Jurkat, Clone E6-1 (cell line): ENCODE results near the gene FDX1.

Experiments used
- DNase-seq: peaks from one replicate; pipeline ENCODE4 v3.0.0-alpha.2; 2011; ENCODE audit warnings: low read depth, low spot score
- H3K4me3 ChIP-seq: 2 replicates; pipeline ENCODE4 v1.5.1; 2011; ENCODE audit warnings: mild to moderate bottlenecking, low read length, control low read depth, moderate library complexity

FDX1 gene

DNA sequence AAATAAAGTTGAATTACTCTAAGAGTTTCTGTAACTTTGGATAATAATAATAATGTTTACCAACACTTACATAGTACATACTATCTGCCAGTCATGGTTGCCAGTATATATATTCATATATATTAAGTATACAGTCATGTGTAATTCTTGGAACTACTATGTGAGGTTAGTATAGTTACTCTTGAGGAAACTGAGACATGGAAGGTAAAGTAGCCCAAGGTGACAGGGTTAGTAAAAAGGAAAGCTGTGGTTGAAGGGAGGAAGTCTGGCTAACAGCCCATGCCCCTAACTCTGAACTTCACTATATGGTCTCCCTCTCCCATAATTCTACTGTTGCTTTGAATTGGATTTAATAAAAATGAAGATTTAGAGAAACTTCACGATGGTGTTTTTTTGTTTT, 24.9 kb downstream of the FDX1 start:
- no peak for DNase-seq
- no peak overlapping the region for H3K4me3 ChIP-seq

DNA sequence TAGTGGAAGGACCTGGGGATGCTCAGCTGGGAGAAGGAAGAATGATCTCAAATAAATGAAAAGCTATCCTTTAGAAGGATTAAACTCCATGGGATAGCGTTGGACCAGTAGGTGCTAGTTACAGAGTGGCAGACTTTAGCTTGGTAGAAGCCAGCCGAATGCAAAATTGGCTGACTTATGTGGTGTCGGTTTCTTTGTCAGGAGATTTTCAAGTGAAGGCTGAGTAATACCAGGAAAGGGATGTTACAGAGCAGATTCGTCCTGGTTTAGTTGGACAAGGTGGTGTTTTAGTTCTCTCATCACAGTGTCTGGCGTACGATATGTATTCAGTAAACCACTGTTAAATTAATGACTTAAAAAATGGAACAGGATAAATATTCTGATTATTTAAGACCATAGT, 26.0 kb downstream of the FDX1 start:
- H3K4me3 ChIP-seq = no peak overlapping the region
- DNase-seq = no peak

GRCh38 chr11:110463153-110463552, 33.4 kb downstream of the FDX1 start:
- no peak for DNase-seq

GRCh38 chr11:110465231-110465630, 35.5 kb downstream of the FDX1 start:
- no peak overlapping the region for H3K4me3 ChIP-seq
- no peak for DNase-seq

More at GRCh38 chr11:110463153-110463552, 33.4 kb downstream of the FDX1 start:
- no peak overlapping the region for H3K4me3 ChIP-seq

DNA sequence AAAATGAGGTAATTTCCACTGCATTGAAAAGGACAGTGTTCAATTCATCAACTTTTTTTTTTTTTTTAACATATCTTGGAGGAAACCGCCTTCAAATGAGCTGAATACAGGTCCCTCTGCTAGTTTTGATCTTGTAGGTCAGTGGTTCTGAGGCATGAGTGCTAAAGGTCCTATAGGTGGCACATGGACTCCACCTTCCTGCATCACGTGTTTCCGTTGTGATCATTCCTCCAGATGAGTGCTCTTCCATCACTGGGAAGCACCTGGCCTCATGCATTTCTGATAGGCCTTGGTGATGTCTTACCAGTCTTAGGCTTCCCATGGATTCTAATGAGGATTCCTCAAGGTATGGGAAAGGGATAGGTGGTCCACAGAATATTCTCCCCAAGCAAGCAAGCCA, 37.8 kb downstream of the FDX1 start:
- DNase-seq = no peak

DNA sequence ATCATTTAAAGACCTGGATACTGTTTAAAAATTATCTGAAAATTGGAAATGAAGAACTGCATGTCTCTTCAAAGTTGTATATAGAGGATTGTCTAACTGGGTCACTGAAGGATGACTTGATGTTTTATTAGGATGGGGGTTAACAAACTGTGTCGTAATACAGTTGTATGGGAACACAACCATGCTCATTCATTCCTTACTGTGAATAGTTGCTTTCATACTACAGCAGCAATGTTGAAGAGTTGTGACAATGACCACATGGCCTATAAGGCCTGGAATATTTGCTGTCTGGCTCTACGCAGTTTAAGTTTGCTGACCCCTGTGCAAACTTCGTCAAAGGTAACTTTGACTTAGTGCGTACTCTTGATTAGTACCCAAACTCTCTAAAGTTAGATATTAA, 38.4 kb downstream of the FDX1 start:
- DNase-seq = no peak
- no peak overlapping the region for H3K4me3 ChIP-seq

More for the DNA sequence above, 37.8 kb downstream of the FDX1 start:
- no peak overlapping the region for H3K4me3 ChIP-seq

DNA sequence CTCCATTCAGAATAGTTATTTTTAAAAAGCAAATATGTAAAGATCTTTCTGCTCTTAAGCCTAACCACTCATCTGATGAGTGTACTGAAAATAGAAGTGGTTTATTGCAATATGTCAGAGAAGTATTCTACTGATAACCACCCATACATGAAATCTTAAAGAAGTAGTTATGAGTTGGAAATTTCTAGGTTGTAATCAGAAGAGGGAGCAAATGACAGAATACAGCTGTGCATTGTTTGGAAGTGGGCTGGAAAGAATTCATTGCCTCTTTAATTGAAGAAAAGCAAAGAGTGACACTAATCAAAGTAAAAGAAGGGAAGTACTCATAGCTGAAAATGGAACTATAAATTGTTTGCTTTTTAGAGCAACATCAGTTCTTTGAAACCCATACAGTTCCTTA, 39.4 kb downstream of the FDX1 start:
- no peak for DNase-seq
- H3K4me3 ChIP-seq = no peak overlapping the region

GRCh38 chr11:110470716-110471115, 41.0 kb downstream of the FDX1 start:
- no peak overlapping the region for H3K4me3 ChIP-seq
- no peak for DNase-seq

DNA sequence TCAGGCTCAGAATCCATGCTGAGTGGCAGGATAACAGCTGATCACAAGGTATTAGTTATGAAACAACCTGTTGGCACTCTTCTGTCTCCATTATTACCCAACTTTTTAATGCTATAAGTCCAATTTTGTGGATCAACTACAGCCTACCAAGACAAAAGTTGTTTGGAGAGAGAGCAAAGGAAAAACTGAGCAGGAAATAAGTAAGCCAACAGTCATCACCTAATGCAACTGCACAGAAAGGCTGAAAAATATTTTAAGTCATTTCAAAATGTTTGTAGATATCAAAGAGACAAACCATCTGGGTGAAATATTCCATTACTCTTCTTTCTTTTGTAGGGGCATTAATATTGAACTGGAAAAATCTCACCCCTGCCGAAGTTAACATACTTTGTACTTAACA, 41.6 kb downstream of the FDX1 start:
- DNase-seq = no peak
- no peak overlapping the region for H3K4me3 ChIP-seq

DNA sequence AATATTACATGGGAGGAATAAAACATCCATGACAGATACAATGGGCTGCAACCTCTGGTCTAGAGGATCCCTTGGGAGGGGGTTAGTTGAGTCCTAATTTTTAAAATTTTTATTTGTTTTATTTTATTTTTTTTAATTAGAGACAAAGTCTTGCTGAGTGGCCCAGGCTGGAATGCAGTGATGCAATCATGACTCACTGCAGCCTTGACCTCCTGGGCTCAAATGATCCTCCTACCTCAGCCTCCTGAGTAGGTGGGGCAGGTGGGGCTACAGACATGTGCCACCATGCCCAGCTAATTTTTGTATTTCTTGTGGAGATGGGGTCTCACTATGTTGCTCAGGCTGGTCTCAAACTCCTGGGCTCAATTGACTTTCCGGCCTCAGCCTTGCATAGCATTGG, 43.1 kb downstream of the FDX1 start:
- no peak overlapping the region for H3K4me3 ChIP-seq
- DNase-seq = no peak

GRCh38 chr11:110473706-110474105, 44.0 kb downstream of the FDX1 start:
- no peak for DNase-seq
- H3K4me3 ChIP-seq = no peak overlapping the region

DNA sequence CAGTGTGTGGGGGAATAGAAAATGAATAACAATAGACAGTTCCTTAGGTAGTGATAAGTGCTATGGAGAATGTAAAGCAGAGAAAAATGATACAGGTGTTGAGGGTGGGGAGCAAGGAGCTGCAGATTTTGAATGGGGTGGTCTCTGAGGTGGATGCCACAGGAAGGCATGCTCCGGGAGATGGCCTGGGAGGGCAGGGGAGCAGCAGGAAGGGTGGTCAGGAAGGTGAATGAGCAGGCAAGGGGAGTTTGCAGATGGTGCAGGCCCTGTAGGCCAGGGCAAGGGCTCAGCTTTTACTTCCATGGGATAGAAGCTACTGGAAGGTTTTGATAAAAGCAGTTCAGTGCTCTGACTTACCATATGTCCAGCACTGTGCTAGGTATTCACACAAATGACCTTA, 44.8 kb downstream of the FDX1 start:
- no peak overlapping the region for H3K4me3 ChIP-seq
- no peak for DNase-seq

GRCh38 chr11:110475671-110476070, 45.9 kb downstream of the FDX1 start:
- H3K4me3 ChIP-seq = no peak overlapping the region
- DNase-seq = no peak

GRCh38 chr11:110478410-110478809, 48.7 kb downstream of the FDX1 start:
- no peak for DNase-seq
- H3K4me3 ChIP-seq = no peak overlapping the region

- H3K4me3 ChIP-seq = no peak overlapping the region
- peak; percentile 17 for DNase-seq
Measured at GRCh38 chr11:110479108-110480101, 49.7 kb downstream of the FDX1 start.

DNA sequence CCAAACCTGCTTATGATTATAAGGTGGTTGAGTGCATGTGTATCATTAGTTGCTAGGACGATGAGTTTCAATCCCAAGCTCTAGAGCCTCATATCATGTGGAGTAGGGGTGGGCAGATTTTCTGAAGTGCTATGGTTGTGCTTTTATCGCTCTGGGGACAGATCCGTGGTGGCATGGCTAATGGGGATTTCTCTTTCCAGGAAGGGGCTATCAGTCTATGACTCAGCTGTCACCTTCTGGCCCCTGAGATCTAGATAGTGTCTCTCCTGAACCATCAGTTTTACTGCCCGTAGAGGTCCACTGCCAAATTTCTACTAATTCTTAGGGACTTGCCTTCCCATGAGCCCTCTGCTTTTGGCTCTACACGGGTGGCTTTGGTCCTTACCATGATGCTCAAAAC, 51.8 kb downstream of the FDX1 start:
- no peak overlapping the region for H3K4me3 ChIP-seq
- no peak for DNase-seq

- no peak overlapping the region for H3K4me3 ChIP-seq
- DNase-seq = no peak
Measured at GRCh38 chr11:110486156-110486555, 56.4 kb downstream of the FDX1 start.

GRCh38 chr11:110488446-110488845, 58.7 kb downstream of the FDX1 start:
- DNase-seq = no peak
- no peak overlapping the region for H3K4me3 ChIP-seq

GRCh38 chr11:110490886-110491285, 61.1 kb downstream of the FDX1 start:
- no peak for DNase-seq
- H3K4me3 ChIP-seq = no peak overlapping the region

GRCh38 chr11:110491577-110492320, 62.0 kb downstream of the FDX1 start:
- no peak overlapping the region for H3K4me3 ChIP-seq
- no peak for DNase-seq
